IPS DF 6.9 (cell line): ENCODE results near the gene LTBP2.

Experiments
- DNase-seq: peaks from one replicate; pipeline ENCODE4 v3.0.0-alpha.2; 2013; ENCODE audit warnings: low read depth, low spot score
- H3K27ac ChIP-seq: one replicate; pipeline ENCODE4 v1.5.1; 2013; ENCODE audit warnings: low read length, control low read depth
- H3K27me3 ChIP-seq: 2 replicates; pipeline ENCODE4 v1.6.1; 2013; ENCODE audit warnings: mild to moderate bottlenecking, low read length; ENCODE audit not compliant: control insufficient read depth, insufficient read depth
- H3K36me3 ChIP-seq: 2 replicates; pipeline ENCODE4 v1.6.1; 2013; ENCODE audit warnings: low read length; ENCODE audit not compliant: control insufficient read depth, insufficient read depth
- H3K4me1 ChIP-seq: 2 replicates; pipeline ENCODE4 v1.6.1; 2013; ENCODE audit warnings: low read length; ENCODE audit not compliant: control insufficient read depth, insufficient read depth
- H3K4me3 ChIP-seq: 2 replicates; pipeline ENCODE4 v1.5.1; 2013; ENCODE audit warnings: mild to moderate bottlenecking, low read length
- H3K9me3 ChIP-seq: 2 replicates; pipeline ENCODE4 v1.6.1; 2013; ENCODE audit warnings: low read length, inconsistent platforms; ENCODE audit not compliant: control insufficient read depth, insufficient read depth
- WGBS: extraction: QIAGEN DNeasy Blood & Tissue Kit; methylation state at CpG from one replicate; pipeline ENCODE4 v1.1.7; 2013; ENCODE audit warnings: mixed read lengths, missing lambda C conversion rate; ENCODE audit not compliant: insufficient read length, insufficient coverage; 5-methylcytosine and 5-hydroxymethylcytosine counted together

Gene LTBP2

GRCh38 chr14:74517731-74518130, 94.3 kb downstream of the LTBP2 start:
- WGBS, result no CpG with 5 or more reads among the region's 4 CpGs
- Histone ChIP-seq H3K4me3 (no peak overlapping the region), H3K36me3 (no peaks in the 10 kb centered on the region), H3K9me3 (no peaks in the 10 kb centered on the region), H3K27ac (no peak overlapping the region), H3K4me1 (peaks cover 3% of the 10 kb centered on the region; the same call in 1 of the 2 replicates), H3K27me3 (no peaks in the 10 kb centered on the region)
- DNase-seq, result no peak

- Histone ChIP-seq H3K36me3 (no peaks in the 10 kb centered on the region), H3K4me1 (peaks cover 3% of the 10 kb centered on the region; the same call in 1 of the 2 replicates), H3K27me3 (no peaks in the 10 kb centered on the region), H3K9me3 (no peaks in the 10 kb centered on the region), H3K27ac (no peak overlapping the region), H3K4me3 (no peak overlapping the region)
- DNase-seq, result no peak
- WGBS, result no CpG with 5 or more reads among the region's 12 CpGs
These were observed 95.4 kb downstream of the LTBP2 start for GRCh38 chr14:74516451-74517160.

- no peak for DNase-seq
- Histone ChIP-seq H3K27me3 (no peaks in the 10 kb centered on the region), H3K27ac (no peak overlapping the region)
These were observed 96.1 kb downstream of the LTBP2 start for GRCh38 chr14:74515891-74516412.

GRCh38 chr14:74514471-74514941, 97.5 kb downstream of the LTBP2 start:
- H3K9me3 ChIP-seq, result no peaks in the 10 kb centered on the region
- H3K27ac ChIP-seq, result no peak overlapping the region
- WGBS, result no CpG with 5 or more reads among the region's 13 CpGs
- DNase-seq, result no peak
- H3K4me3 ChIP-seq, result no peak overlapping the region
- no peaks in the 10 kb centered on the region for H3K36me3 ChIP-seq
- no peaks in the 10 kb centered on the region for H3K27me3 ChIP-seq
- H3K4me1 ChIP-seq, result peaks cover 3% of the 10 kb centered on the region; the same call in 1 of the 2 replicates

More at GRCh38 chr14:74515891-74516412, 96.1 kb downstream of the LTBP2 start:
- Histone ChIP-seq H3K4me1 (peaks cover 3% of the 10 kb centered on the region; the same call in 1 of the 2 replicates), H3K9me3 (no peaks in the 10 kb centered on the region), H3K4me3 (no peak overlapping the region), H3K36me3 (no peaks in the 10 kb centered on the region)
- WGBS, result no CpG with 5 or more reads among the region's 8 CpGs

GRCh38 chr14:74511966-74512830, 99.8 kb downstream of the LTBP2 start:
- no peak for DNase-seq
- no peak overlapping the region for H3K4me3 ChIP-seq
- H3K36me3 ChIP-seq, result no peaks in the 10 kb centered on the region
- H3K27me3 ChIP-seq, result no peaks in the 10 kb centered on the region
- no peak overlapping the region for H3K27ac ChIP-seq
- no peaks in the 10 kb centered on the region for H3K9me3 ChIP-seq
- H3K4me1 ChIP-seq, result peaks cover 6% of the 10 kb centered on the region
- no CpG with 5 or more reads among the region's 10 CpGs for WGBS

GRCh38 chr14:74510959-74511409, 101.1 kb downstream of the LTBP2 start:
- Histone ChIP-seq H3K36me3 (no peaks in the 10 kb centered on the region), H3K27ac (no peak overlapping the region), H3K9me3 (no peaks in the 10 kb centered on the region), H3K4me3 (no peak overlapping the region), H3K4me1 (peaks cover 3% of the 10 kb centered on the region), H3K27me3 (no peaks in the 10 kb centered on the region)
- no peak for DNase-seq
- WGBS, result no CpG with 5 or more reads among the region's 10 CpGs

GRCh38 chr14:74510223-74510931, 101.7 kb downstream of the LTBP2 start:
- Histone ChIP-seq H3K27me3 (no peaks in the 10 kb centered on the region), H3K4me3 (no peak overlapping the region), H3K4me1 (peaks cover 3% of the 10 kb centered on the region), H3K9me3 (no peaks in the 10 kb centered on the region), H3K36me3 (no peaks in the 10 kb centered on the region), H3K27ac (no peak overlapping the region)
- DNase-seq, result no peak
- no CpG with 5 or more reads among the region's 21 CpGs for WGBS

- no peaks in the 10 kb centered on the region for H3K9me3 ChIP-seq
- no peak overlapping the region for H3K27ac ChIP-seq
- DNase-seq, result no peak
- H3K4me3 ChIP-seq, result no peak overlapping the region
- no CpG with 5 or more reads among the region's 10 CpGs for WGBS
- H3K36me3 ChIP-seq, result no peaks in the 10 kb centered on the region
- H3K27me3 ChIP-seq, result no peaks in the 10 kb centered on the region
- peaks cover 3% of the 10 kb centered on the region for H3K4me1 ChIP-seq
These were observed 102.3 kb downstream of the LTBP2 start for GRCh38 chr14:74509587-74510222.

GRCh38 chr14:74508844-74509428, 103.1 kb downstream of the LTBP2 start:
- H3K27ac ChIP-seq, result no peak overlapping the region
- DNase-seq, result no peak
- no peaks in the 10 kb centered on the region for H3K36me3 ChIP-seq
- WGBS, result no CpG with 5 or more reads among the region's 13 CpGs
- H3K4me1 ChIP-seq, result peaks cover 3% of the 10 kb centered on the region
- no peak overlapping the region for H3K4me3 ChIP-seq
- H3K9me3 ChIP-seq, result no peaks in the 10 kb centered on the region
- H3K27me3 ChIP-seq, result no peaks in the 10 kb centered on the region
